Epithelial cell of proximal tubule (primary cell): ENCODE results near the gene SCYGR1. TPM values are rescaled to one million over a fixed set of nuclear protein-coding genes. Genes with fewer than 3 reads are reported as not detected.
"Not testable (repeated sequence)": the region's sequence is repeated elsewhere in the genome, so short reads cannot be mapped to it uniquely, and the experiment has no call there.

Experiments used
- DNase-seq: peaks from one replicate; pipeline ENCODE4 v3.0.0-alpha.2; 2011; ENCODE audit warnings: low read depth
- H3K4me3 ChIP-seq: 2 replicates; pipeline ENCODE4 v1.5.1; 2011; ENCODE audit warnings: low read depth, mild to moderate bottlenecking, low read length
- total RNA-seq: library from RNA; depleted of rRNA; stranded (reverse); fragments of >200 nt; gene quantifications from 2 replicates; pipeline ENCODE4 v1.2.3, GENCODE V29; 2015
- TF ChIP-seq, protein P1 (sequence below): conservative IDR thresholded peaks from 2 replicates; pipeline ENCODE4 v1.5.1; 2012; ENCODE audit warnings: low read depth, mild to moderate bottlenecking, low read length

SCYGR1 gene
- total RNA-seq, 1 donor from 2014 or later = not detected

DNA sequence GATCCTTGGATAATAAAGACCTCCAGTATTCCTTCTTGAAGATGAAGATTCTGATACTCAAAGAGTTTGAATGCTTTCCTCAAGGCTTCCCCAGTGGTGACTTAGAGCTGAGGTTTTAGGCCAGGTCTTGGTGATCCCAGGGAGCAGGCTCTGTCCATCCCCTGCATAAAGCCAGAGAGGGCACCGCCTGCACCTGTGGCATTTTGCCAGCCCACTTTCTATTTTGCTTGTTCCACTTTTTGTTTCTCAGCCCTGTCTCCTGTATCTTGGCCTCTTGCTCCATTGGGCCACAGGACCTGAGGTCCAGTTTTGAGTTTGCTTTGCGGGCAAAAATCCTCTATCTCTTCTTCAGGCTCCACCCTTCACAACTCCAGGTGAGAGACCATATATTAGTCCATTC is 6.7 kb upstream of the SCYGR1 start:
- TF ChIP-seq, protein P1, sequence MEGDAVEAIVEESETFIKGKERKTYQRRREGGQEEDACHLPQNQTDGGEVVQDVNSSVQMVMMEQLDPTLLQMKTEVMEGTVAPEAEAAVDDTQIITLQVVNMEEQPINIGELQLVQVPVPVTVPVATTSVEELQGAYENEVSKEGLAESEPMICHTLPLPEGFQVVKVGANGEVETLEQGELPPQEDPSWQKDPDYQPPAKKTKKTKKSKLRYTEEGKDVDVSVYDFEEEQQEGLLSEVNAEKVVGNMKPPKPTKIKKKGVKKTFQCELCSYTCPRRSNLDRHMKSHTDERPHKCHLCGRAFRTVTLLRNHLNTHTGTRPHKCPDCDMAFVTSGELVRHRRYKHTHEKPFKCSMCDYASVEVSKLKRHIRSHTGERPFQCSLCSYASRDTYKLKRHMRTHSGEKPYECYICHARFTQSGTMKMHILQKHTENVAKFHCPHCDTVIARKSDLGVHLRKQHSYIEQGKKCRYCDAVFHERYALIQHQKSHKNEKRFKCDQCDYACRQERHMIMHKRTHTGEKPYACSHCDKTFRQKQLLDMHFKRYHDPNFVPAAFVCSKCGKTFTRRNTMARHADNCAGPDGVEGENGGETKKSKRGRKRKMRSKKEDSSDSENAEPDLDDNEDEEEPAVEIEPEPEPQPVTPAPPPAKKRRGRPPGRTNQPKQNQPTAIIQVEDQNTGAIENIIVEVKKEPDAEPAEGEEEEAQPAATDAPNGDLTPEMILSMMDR = no peak
- no peak for DNase-seq
- no peak overlapping the region for H3K4me3 ChIP-seq

DNA sequence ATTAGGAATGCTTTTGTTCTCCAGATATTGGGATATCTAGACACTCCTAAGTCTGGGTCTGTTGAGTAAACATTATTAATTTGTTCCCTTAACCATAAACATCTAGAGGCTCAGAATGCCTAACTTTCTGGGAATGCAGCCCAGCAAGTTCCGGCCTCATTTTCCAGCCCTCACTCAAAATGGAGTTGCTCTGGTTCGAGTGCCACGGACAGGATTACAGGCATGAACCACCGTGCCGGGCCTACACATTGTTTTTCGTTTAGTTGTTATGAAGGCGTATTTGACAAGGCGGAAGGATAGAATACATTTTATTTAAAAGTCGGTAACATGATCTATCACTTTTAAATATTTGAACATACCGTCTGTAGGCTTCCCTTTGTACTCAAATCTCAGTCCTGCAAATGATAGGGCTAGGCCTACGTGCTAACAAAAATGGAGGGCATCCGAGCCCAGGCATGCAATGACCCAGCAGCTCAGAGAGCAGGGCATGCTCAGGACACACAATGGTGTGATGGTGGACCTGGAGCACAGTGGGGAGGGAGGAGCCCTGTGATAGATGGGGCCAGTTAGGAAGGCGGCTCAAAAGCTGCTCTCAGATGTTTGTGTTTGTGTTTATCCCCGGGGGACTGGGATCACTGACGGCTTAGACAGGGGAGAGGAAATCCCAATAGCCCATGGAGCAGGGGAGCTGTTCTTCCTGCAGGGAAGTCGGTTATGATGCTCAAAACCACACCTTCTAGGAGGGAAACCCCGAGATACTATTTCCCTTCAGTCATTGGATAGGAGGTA is 2.9 kb upstream of the SCYGR1 start:
- DNase-seq = no peak
- TF ChIP-seq, protein P1 = no peak
- no peak overlapping the region for H3K4me3 ChIP-seq

DNA sequence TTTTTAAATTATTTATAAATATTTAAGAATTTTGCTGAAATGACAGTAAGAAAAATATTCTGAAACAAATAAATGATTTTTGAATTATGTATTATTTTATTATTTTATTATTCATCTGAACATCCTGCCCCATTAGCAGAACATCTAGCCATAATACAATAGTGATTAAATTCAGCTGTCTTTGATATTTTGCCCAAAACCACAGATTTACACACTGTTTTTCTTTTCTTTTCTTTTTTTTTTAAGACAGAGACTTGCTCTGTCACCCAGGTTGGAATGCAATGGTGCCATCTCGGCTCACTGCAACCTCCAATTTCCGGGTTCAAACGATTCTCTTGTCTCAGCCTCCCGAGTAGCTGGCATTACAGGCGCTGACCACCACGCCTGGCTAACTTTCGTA is 1.9 kb upstream of the SCYGR1 start:
- H3K4me3 ChIP-seq = no peak overlapping the region
- TF ChIP-seq, protein P1 = no peak
- no peak for DNase-seq

DNA sequence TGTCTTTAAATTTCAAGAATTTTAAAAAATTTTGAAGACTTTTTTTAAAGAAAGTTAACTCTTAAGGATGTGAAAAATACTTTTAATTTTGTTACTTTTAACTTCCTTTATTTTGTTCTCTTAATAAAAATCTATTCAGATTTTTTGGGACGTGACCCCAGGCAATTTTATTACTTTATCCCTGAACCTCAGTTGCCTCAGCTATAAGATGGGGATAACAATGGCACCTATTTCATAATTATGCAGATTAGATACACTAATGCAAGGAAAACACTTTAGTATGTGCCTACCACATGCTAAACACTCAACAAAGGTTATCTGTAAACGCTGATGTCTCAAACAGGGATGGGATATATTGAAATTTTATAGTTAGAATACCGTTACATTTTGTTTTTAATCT is 1.5 kb upstream of the SCYGR1 start:
- TF ChIP-seq, protein P1 = no peak
- H3K4me3 ChIP-seq = no peak overlapping the region
- no peak for DNase-seq

DNA sequence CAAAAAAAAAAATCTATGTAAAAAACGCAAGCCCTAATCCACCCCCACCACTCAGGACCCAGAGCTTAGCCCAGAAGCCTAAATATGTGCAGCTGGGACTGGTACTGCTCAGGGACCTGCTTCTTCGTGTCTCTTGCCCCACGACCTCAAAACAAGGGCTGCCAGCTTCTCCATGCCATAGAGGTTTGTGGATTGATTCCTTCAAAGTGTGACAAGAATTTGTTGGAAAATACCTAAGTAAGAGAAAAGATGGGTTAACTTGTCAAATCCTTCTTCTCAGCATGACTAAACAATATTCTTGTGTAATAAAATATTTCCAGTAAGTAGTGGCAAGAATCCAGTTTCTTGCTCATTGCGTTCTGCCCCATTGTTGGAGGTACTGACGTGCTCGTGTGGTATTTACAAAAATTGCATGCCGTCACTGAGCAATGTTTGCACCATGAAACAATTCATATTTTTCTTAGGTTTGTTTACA is 825 bp upstream of the SCYGR1 start:
- no peak for DNase-seq
- H3K4me3 ChIP-seq = no peak overlapping the region
- TF ChIP-seq, protein P1 = no peak

DNA sequence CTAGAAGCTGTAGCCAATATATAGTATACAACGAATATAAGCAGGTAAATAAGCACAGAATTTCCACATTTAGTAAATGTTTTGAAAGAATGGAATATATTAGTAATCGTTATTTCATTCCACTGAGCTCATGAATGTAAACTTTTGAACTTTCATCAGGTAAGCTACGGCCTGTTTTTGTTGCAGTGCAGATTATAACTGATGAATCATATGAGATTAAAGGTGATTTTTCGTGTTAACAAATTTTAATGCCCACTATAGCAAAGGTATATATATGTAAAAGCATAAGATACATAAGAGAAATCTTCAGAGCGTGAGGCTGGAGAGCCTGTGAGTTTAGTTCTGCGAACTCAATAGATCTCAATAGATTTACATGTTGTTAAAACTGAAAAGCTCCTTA is 1.1 kb downstream of the SCYGR1 start:
- DNase-seq = no peak
- TF ChIP-seq, protein P1 = no peak
- no peak overlapping the region for H3K4me3 ChIP-seq

DNA sequence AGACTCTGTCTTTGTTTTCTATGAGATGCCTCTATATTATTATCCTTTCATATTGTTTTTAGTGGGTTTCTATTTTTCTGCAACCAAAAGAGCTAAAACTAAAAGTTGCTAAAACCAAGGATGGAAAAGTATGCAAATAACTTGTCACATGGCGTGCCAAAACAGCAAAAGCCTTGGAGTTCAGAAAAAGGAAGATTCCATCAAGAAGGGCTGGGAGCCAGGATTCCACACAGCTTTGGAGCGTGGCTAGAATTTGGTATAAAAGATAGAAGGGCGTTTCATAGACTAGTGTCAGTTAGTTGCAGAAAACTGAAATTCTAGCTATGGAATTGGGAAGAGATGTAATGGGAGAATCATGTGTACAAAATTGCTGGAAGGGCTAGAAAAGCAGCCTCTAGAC is 4.1 kb downstream of the SCYGR1 start:
- DNase-seq = no peak
- TF ChIP-seq, protein P1 = no peak
- no peak overlapping the region for H3K4me3 ChIP-seq

DNA sequence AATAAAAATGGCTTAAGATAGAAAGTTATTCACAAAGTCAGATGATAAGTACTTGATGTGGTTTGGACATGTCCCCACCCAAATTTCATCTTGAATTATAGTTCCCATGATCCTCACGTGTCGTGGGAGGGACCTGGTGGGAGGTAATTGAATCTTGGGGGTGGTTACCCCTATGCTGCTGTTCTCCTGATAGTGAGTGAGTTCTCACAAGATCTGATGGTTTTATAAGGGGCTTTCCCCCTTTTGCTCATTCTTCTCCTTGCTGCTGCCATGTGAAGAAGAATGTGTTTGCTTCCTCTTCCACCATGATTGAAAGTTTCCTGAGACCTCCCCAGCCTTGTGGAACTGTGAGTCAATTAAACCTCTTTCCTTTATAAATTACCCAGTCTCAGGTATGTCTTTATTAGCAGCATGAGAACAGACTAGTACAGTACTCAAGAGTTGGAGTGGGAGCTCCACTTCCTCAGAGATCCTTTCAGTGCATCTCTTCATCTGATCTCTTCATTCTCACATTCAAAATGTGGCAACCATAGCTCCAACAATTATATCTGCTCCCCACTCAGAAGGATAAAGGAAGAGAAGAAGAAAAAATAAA is 5.4 kb downstream of the SCYGR1 start:
- not testable (repeated sequence) for H3K4me3 ChIP-seq, DNase-seq
